ENCODE measurements around the gene TICRR.

DNA sequence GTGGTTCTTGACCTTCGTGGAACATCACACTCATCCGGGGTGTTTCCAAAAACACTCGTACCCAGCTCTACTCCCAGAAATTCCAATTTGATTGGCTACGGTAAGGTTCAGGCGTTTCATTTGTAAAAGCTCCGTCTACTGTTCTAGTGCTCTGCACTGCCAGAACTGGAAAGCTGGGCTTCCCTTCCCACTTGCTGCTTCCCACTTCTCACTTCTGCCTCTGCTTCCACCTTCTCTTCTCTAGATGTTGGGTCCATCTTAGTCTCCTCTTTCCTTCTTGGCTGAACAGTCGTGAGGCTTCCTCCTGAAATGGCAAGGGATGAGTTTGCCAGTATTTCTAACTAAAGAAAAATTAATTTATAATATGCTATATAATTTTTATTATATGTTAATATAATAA is 49.1 kb upstream of the TICRR start:
- TF ChIP-seq, protein P1, sequence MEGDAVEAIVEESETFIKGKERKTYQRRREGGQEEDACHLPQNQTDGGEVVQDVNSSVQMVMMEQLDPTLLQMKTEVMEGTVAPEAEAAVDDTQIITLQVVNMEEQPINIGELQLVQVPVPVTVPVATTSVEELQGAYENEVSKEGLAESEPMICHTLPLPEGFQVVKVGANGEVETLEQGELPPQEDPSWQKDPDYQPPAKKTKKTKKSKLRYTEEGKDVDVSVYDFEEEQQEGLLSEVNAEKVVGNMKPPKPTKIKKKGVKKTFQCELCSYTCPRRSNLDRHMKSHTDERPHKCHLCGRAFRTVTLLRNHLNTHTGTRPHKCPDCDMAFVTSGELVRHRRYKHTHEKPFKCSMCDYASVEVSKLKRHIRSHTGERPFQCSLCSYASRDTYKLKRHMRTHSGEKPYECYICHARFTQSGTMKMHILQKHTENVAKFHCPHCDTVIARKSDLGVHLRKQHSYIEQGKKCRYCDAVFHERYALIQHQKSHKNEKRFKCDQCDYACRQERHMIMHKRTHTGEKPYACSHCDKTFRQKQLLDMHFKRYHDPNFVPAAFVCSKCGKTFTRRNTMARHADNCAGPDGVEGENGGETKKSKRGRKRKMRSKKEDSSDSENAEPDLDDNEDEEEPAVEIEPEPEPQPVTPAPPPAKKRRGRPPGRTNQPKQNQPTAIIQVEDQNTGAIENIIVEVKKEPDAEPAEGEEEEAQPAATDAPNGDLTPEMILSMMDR (IDR thresholded peaks at IDR 0.05; ENCODE audit: borderline replicate concordance, extremely low read depth, low read length, poor library complexity, severe bottlenecking), result no peak
- TF ChIP-seq EZH2 (IDR thresholded peaks at IDR 0.05; ENCODE audit: borderline replicate concordance, low read depth, low read length, severe bottlenecking), result no peak
